ENCODE results near the gene MICALL2.

MICALL2 gene

GRCh38 chr7:1395211-1396070 lies 63.8 kb downstream of the MICALL2 start:
- TF ChIP-seq GATA1 (IDR thresholded peaks at IDR 0.05; ENCODE audit: low read depth, low read length) (no peak), POLR2A (IDR thresholded peaks at IDR 0.05; ENCODE audit: low read length) (no peak)
- DNase-seq: no peak

GRCh38 chr7:1394371-1394770 lies 64.9 kb downstream of the MICALL2 start:
- no peak for TF ChIP-seq POLR2A (IDR thresholded peaks at IDR 0.05; ENCODE audit: low read length)
- no peak for TF ChIP-seq GATA1 (IDR thresholded peaks at IDR 0.05; ENCODE audit: low read depth, low read length)
- DNase-seq: no peak

GRCh38 chr7:1393421-1393820 lies 65.8 kb downstream of the MICALL2 start:
- TF ChIP-seq GATA1 (IDR thresholded peaks at IDR 0.05; ENCODE audit: low read depth, low read length): no peak
- no peak for TF ChIP-seq POLR2A (IDR thresholded peaks at IDR 0.05; ENCODE audit: low read length)
- DNase-seq: no peak

DNA sequence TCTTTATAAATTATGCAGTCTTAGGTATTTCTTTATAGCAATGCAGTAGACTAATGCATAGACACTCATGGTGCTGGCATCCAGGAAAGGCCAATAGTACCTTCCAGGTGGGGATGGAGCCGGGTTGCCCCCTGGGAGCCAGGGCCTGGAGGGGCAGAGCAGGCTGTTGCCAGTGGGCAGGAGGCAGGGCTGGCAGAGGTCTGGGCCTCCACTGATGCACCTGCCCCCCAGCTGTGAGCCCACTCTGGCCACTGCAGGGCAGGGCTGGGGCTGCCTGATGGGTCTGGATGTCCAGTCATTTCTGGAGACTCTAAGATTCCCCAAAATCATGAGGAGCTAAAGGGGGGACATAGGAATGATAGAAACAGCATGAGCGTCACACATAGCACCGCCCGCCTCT lies 66.7 kb downstream of the MICALL2 start:
- DNase-seq: no peak
- TF ChIP-seq GATA1 (IDR thresholded peaks at IDR 0.05; ENCODE audit: low read depth, low read length) (no peak), POLR2A (IDR thresholded peaks at IDR 0.05; ENCODE audit: low read length) (no peak)

DNA sequence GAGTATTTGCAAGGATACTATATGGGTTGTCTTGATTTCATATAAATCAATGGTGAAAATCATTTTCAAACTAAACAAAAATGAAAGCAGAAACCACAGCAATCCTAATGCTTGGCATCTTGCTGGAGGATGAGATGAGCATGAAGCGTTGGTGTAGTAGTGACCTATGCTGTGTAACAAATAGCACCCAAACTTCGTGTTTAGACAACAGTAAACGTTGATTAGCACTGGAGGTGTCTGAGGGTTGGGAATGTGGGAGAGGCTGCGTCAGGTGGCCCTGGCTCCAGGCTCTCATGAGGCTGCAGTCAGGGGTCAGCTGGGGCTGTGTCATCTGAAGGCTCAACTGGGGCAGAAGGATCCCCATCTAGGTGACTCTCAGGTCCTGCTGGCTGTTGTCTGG lies 67.8 kb downstream of the MICALL2 start:
- TF ChIP-seq GATA1 (IDR thresholded peaks at IDR 0.05; ENCODE audit: low read depth, low read length): no peak
- no peak for TF ChIP-seq POLR2A (IDR thresholded peaks at IDR 0.05; ENCODE audit: low read length)
- DNase-seq: no peak

- TF ChIP-seq POLR2A (IDR thresholded peaks at IDR 0.05; ENCODE audit: low read length) (no peak), GATA1 (IDR thresholded peaks at IDR 0.05; ENCODE audit: low read depth, low read length) (no peak)
- no peak for DNase-seq
Observed at GRCh38 chr7:1388703-1389335, 70.5 kb downstream of the MICALL2 start.

- TF ChIP-seq GATA1 (IDR thresholded peaks at IDR 0.05; ENCODE audit: low read depth, low read length) (no peak), POLR2A (IDR thresholded peaks at IDR 0.05; ENCODE audit: low read length) (no peak)
- no peak for DNase-seq
Observed at GRCh38 chr7:1388021-1388702, 71.1 kb downstream of the MICALL2 start.

- no peak for DNase-seq
- no peak for TF ChIP-seq POLR2A (IDR thresholded peaks at IDR 0.05; ENCODE audit: low read length)
- no peak for TF ChIP-seq GATA1 (IDR thresholded peaks at IDR 0.05; ENCODE audit: low read depth, low read length)
Observed at GRCh38 chr7:1387261-1387660, 72.0 kb downstream of the MICALL2 start.

DNA sequence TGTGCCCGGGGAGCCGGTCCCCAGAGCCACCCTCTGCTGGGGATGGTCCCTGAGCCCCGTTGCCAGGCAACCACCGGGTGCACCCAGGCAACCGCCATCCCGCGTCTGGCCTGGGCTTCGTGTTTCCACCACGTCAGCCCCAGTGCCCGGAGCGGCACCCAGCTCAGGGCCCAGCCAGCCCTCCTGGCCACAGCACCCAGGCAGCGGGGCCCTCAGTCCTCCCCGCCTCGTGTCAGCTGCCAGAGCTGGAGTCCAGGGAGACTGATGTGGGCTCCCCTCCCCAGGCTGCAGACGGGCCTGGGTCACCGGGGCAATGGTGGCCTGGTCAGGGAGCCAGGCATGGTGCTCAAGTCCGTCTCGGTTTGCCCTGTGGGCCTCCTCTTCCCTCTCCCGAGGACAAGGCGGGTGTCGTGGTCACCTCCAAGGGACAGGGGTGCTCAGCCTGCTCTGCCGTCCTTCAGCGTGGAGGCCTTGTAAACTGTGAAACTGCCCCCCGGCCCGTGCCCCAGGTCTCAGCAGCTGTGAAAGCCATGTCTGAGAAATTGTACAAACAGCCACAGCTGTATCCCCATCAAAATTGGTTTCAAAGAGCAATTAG lies 72.5 kb downstream of the MICALL2 start:
- TF ChIP-seq POLR2A (IDR thresholded peaks at IDR 0.05; ENCODE audit: low read length) (no peak), GATA1 (IDR thresholded peaks at IDR 0.05; ENCODE audit: low read depth, low read length) (no peak)
- DNase-seq: no peak

- DNase-seq: no peak
- TF ChIP-seq POLR2A (IDR thresholded peaks at IDR 0.05; ENCODE audit: low read length) (no peak), GATA1 (IDR thresholded peaks at IDR 0.05; ENCODE audit: low read depth, low read length) (no peak)
Observed at GRCh38 chr7:1385809-1386622, 73.3 kb downstream of the MICALL2 start.

DNA sequence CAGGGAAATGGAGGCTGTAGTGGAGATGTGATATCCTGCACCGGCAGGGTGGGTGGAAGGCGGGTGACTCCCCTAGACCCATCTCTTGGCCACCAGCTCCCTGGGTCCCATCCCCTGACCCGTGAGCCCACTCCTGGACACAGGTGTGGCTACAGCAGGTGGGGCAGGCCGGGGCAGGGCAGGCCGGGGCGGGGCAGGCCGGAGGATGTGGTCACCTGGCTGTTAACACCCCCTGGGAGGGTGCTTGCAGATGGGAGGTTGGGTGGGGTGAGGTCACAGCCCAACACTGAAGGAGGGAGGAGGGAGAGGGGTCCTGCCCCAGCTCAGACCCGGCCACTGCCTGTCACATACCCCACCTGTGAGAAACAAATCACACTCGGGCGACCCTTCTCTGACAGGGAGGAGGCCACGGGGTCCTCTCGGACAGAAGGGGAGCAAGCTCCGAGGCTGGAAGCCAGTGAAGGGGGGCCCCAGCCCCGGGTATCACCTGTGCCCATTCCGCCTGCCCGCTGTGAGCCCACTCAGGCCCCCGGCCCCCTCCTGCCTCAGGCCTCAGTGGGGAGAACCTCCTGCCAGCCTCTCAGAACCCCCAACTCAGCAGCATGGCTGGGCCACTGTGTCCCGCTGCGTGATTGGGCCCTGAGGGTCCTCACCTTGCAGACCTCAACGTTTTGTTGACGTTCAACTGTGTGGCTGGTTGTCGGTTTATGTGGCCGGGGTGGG lies 74.0 kb downstream of the MICALL2 start:
- TF ChIP-seq POLR2A (IDR thresholded peaks at IDR 0.05; ENCODE audit: low read length) (no peak), GATA1 (IDR thresholded peaks at IDR 0.05; ENCODE audit: low read depth, low read length) (no peak)
- no peak for DNase-seq
